KMS-11 (cell line): Measurements from ENCODE around the gene CCR6.

Experiments used
- H2AFZ ChIP-seq: fragments of 200-600 bp; sonication (generic); 2 replicates; pipeline ENCODE4 v1.6.1; 2016; ENCODE audit warnings: antibody characterized with exemption, mixed run types, low read depth
- H3K27ac ChIP-seq: fragments of 200-600 bp; sonication (generic); 2 replicates; pipeline ENCODE4 v1.6.1; 2016; ENCODE audit warnings: mild to moderate bottlenecking, mixed run types
- H3K27me3 ChIP-seq: fragments of 200-600 bp; sonication (generic); 2 replicates; pipeline ENCODE4 v1.6.1; 2017; ENCODE audit warnings: mild to moderate bottlenecking, low read depth, mixed run types, moderate library complexity; ENCODE audit not compliant: insufficient read depth
- H3K36me3 ChIP-seq: fragments of 200-600 bp; sonication (generic); 2 replicates; pipeline ENCODE4 v1.6.1; 2017; ENCODE audit warnings: mild to moderate bottlenecking, mixed run types; ENCODE audit not compliant: insufficient read depth
- H3K4me1 ChIP-seq: fragments of 200-600 bp; sonication (generic); 2 replicates; pipeline ENCODE4 v1.6.1; 2016; ENCODE audit warnings: mild to moderate bottlenecking, low read depth, mixed run types; ENCODE audit not compliant: poor library complexity, severe bottlenecking
- H3K4me2 ChIP-seq: fragments of 200-600 bp; sonication (generic); 2 replicates; pipeline ENCODE4 v1.7.0; 2016; ENCODE audit warnings: mild to moderate bottlenecking, mixed run types
- H3K4me3 ChIP-seq: fragments of 200-600 bp; sonication (generic); IDR thresholded peaks from 2 replicates; pipeline ENCODE4 v1.6.1; 2017; ENCODE audit warnings: low read depth, low read length, mixed read lengths; ENCODE audit not compliant: insufficient read depth
- H3K79me2 ChIP-seq: fragments of 200-600 bp; sonication (generic); 2 replicates; pipeline ENCODE4 v1.6.1; 2016; ENCODE audit warnings: low read depth, mixed run types; ENCODE audit not compliant: insufficient read depth
- H3K9ac ChIP-seq: fragments of 200-600 bp; sonication (generic); 2 replicates; pipeline ENCODE4 v1.6.1; 2016; ENCODE audit warnings: mild to moderate bottlenecking, mixed run types
- H4K20me1 ChIP-seq: fragments of 200-600 bp; sonication (generic); 2 replicates; pipeline ENCODE4 v1.6.1; 2016; ENCODE audit warnings: mild to moderate bottlenecking, mixed run types; ENCODE audit not compliant: insufficient read depth
- TF ChIP-seq, protein P1 (sequence below): fragments of 200-600 bp; sonication (generic); conservative IDR thresholded peaks from 2 replicates; pipeline ENCODE4 v1.6.1; 2017; ENCODE audit warnings: low read depth, mild to moderate bottlenecking, antibody characterized with exemption, low read length, moderate library complexity, mixed read lengths

CCR6 gene

DNA sequence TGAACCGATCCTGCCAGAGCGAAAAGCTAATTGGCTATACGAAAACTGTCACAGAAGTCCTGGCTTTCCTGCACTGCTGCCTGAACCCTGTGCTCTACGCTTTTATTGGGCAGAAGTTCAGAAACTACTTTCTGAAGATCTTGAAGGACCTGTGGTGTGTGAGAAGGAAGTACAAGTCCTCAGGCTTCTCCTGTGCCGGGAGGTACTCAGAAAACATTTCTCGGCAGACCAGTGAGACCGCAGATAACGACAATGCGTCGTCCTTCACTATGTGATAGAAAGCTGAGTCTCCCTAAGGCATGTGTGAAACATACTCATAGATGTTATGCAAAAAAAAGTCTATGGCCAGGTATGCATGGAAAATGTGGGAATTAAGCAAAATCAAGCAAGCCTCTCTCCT is 14.2 kb downstream of the CCR6 start:
- Histone ChIP-seq H3K4me1 (no peaks in the 10 kb centered on the region), H3K4me3 (no peak overlapping the region), H2AFZ (no peak overlapping the region), H3K79me2 (no peaks in the 10 kb centered on the region), H4K20me1 (no peaks in the 10 kb centered on the region), H3K4me2 (no peak overlapping the region), H3K36me3 (no peaks in the 10 kb centered on the region), H3K27ac (no peak overlapping the region), H3K27me3 (no peaks in the 10 kb centered on the region), H3K9ac (no peak overlapping the region)
- TF ChIP-seq, protein P1, sequence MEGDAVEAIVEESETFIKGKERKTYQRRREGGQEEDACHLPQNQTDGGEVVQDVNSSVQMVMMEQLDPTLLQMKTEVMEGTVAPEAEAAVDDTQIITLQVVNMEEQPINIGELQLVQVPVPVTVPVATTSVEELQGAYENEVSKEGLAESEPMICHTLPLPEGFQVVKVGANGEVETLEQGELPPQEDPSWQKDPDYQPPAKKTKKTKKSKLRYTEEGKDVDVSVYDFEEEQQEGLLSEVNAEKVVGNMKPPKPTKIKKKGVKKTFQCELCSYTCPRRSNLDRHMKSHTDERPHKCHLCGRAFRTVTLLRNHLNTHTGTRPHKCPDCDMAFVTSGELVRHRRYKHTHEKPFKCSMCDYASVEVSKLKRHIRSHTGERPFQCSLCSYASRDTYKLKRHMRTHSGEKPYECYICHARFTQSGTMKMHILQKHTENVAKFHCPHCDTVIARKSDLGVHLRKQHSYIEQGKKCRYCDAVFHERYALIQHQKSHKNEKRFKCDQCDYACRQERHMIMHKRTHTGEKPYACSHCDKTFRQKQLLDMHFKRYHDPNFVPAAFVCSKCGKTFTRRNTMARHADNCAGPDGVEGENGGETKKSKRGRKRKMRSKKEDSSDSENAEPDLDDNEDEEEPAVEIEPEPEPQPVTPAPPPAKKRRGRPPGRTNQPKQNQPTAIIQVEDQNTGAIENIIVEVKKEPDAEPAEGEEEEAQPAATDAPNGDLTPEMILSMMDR: no peak

DNA sequence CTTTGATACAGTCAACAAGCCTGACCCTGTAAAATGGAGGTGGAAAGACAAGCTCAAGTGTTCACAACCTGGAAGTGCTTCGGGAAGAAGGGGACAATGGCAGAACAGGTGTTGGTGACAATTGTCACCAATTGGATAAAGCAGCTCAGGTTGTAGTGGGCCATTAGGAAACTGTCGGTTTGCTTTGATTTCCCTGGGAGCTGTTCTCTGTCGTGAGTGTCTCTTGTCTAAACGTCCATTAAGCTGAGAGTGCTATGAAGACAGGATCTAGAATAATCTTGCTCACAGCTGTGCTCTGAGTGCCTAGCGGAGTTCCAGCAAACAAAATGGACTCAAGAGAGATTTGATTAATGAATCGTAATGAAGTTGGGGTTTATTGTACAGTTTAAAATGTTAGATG is 15.0 kb downstream of the CCR6 start:
- Histone ChIP-seq H2AFZ (no peak overlapping the region), H4K20me1 (no peaks in the 10 kb centered on the region), H3K9ac (no peak overlapping the region), H3K36me3 (no peaks in the 10 kb centered on the region), H3K4me1 (no peaks in the 10 kb centered on the region), H3K27me3 (no peaks in the 10 kb centered on the region), H3K4me3 (no peak overlapping the region), H3K79me2 (no peaks in the 10 kb centered on the region), H3K4me2 (no peak overlapping the region), H3K27ac (no peak overlapping the region)
- TF ChIP-seq, protein P1: no peak

DNA sequence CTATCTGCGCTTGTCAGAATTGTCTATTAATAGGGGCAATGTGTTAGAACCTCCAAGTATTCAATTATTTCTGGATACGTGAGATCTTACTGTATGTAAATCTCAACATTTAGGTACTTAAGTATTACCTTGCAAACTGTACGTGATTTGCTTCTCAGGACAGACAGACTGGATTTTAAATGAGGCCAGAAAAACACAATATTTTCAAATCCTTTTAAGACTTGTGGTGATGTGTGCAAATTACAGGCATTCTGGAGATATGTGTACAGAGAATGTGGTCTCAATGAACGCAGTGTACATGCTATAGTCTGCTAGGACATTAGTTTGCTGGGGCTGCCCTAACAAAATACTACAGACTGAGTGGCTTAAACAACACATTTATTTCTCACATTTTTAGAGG is 16.9 kb downstream of the CCR6 start:
- TF ChIP-seq, protein P1: no peak
- Histone ChIP-seq H3K4me3 (no peak overlapping the region), H4K20me1 (no peaks in the 10 kb centered on the region), H3K27me3 (no peaks in the 10 kb centered on the region), H3K36me3 (no peaks in the 10 kb centered on the region), H3K4me1 (no peaks in the 10 kb centered on the region), H3K79me2 (no peaks in the 10 kb centered on the region), H2AFZ (no peak overlapping the region), H3K27ac (no peak overlapping the region), H3K9ac (no peak overlapping the region), H3K4me2 (no peak overlapping the region)

DNA sequence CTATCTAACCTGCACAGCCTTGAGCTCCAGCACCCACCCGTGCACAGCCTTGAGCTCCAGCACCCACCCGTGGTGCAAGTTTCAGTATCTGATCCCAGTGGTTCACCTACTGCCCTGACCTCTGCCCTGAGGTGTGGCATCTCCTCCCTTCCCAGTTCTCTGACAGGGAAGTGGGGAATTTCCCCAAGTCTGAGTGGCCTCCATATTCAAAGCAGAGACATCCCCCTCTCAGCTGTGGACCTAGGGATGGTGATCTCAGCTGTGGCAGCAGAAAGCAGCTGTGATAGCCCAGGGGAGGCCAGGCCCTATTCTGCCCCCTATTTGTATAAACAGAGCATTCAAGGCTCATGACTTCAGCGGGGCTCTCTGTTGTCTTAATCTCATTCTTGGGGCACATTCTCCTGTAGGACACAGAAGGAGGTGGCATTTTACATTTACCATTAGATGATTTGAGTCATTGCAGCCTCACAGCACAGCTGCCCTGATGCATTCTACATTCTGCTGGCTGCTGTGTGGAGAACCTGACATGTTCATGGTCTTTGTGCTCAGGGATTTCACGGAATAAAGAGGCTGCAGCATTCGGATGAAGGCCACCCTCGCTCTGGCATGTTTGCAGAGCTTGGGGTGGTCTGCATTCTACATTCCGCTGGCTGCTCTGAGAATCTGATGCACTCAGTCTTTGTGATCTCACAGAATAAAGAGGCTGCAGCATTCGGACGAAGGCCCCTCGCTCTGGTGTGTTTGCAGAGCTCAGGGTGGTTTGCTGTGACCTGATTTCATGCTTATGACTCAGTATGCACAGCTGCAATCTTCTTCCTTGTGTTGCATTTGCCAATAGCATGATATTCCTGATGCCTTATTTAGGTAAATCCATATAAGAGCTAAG is 17.9 kb downstream of the CCR6 start:
- H3K27ac ChIP-seq: no peak overlapping the region
- H3K9ac ChIP-seq: no peak overlapping the region
- H2AFZ ChIP-seq: no peak overlapping the region
- no peaks in the 10 kb centered on the region for H3K79me2 ChIP-seq
- no peaks in the 10 kb centered on the region for H3K27me3 ChIP-seq
- no peaks in the 10 kb centered on the region for H4K20me1 ChIP-seq
- H3K4me1 ChIP-seq: no peaks in the 10 kb centered on the region
- H3K4me3 ChIP-seq: no peak overlapping the region
- no peak overlapping the region for H3K4me2 ChIP-seq
- H3K36me3 ChIP-seq: no peaks in the 10 kb centered on the region
- TF ChIP-seq, protein P1: no peak
